Liver (tissue), 9 donors: Measurements from ENCODE around the gene MYBPHL. TPM values are rescaled to one million over a fixed set of nuclear protein-coding genes. Genes with fewer than 3 reads are reported as not detected.

Experiments
- DNase-seq: peaks from one replicate; pipeline ENCODE4 v3.0.0-alpha.2; 2017; ENCODE audit warnings: low spot score
- H3K27ac ChIP-seq, 2 donors: one replicate each; pipeline ENCODE4 v1.7.0; 2013; ENCODE audit warnings: inconsistent platforms in 2 of 2, low read length in 2 of 2, control low read depth in 1 of 2, low read depth in 1 of 2, mild to moderate bottlenecking in 1 of 2
- H3K27me3 ChIP-seq, 4 donors: one replicate each; pipeline versions ENCODE4 v1.6.1 to v1.7.0; 2013; ENCODE audit warnings: low read length in 3 of 4, inconsistent platforms in 1 of 4, mild to moderate bottlenecking in 1 of 4, moderate library complexity in 1 of 4; ENCODE audit not compliant: control insufficient read depth in 4 of 4, insufficient read depth in 4 of 4
- H3K36me3 ChIP-seq, 4 donors: one replicate each; pipeline versions ENCODE4 v1.6.1 to v1.7.0; 2013; ENCODE audit warnings: low read length in 3 of 4, mild to moderate bottlenecking in 3 of 4, low read depth in 1 of 4, moderate library complexity in 1 of 4; ENCODE audit not compliant: control insufficient read depth in 4 of 4, insufficient read depth in 3 of 4
- H3K4me1 ChIP-seq, 4 donors: one replicate each; pipeline versions ENCODE4 v1.6.1 to v1.7.0; 2013; ENCODE audit warnings: low read length in 3 of 4, mild to moderate bottlenecking in 3 of 4, moderate library complexity in 1 of 4; ENCODE audit not compliant: control insufficient read depth in 4 of 4, insufficient read depth in 4 of 4
- H3K4me3 ChIP-seq, 3 donors: one replicate each; pipeline versions ENCODE4 v1.6.1 to v1.7.0; 2013; ENCODE audit warnings: low read length in 3 of 3, control low read depth in 1 of 3, low read depth in 1 of 3, mild to moderate bottlenecking in 1 of 3
- H3K9ac ChIP-seq, 2 donors: one replicate each; pipeline ENCODE4 v1.7.0; 2013; ENCODE audit warnings: low read length in 2 of 2, mild to moderate bottlenecking in 2 of 2, moderate library complexity in 2 of 2, control low read depth in 1 of 2, low read depth in 1 of 2
- H3K9me3 ChIP-seq, 4 donors: one replicate each; pipeline versions ENCODE4 v1.6.1 to v1.7.0; 2013; ENCODE audit warnings: low read length in 3 of 4; ENCODE audit not compliant: control insufficient read depth in 4 of 4
- ATF3 ChIP-seq: IDR thresholded peaks from 2 replicates; pipeline ENCODE4 v1.6.1; 2016; ENCODE audit warnings: antibody characterized with exemption
- EGR1 ChIP-seq, 2 donors: IDR thresholded peaks; 2 replicates each; pipeline ENCODE4 v1.6.1; 2016 to 2018; ENCODE audit warnings: antibody characterized with exemption in 2 of 2, low read depth in 2 of 2
- FOXA1 ChIP-seq: IDR thresholded peaks from 2 replicates; pipeline ENCODE4 v1.6.1; 2016; ENCODE audit warnings: antibody characterized with exemption
- FOXA2 ChIP-seq: IDR thresholded peaks from 2 replicates; pipeline ENCODE4 v1.6.1; 2016; ENCODE audit warnings: antibody characterized with exemption
- GABPA ChIP-seq, 2 donors: IDR thresholded peaks in 1 of 2; conservative IDR thresholded peaks in 1 of 2; 2 replicates each; pipeline ENCODE4 v1.6.1; 2016; ENCODE audit warnings: antibody characterized with exemption in 2 of 2, mild to moderate bottlenecking in 1 of 2, moderate library complexity in 1 of 2
- HNF4G ChIP-seq: IDR thresholded peaks from 2 replicates; pipeline ENCODE4 v1.6.1; 2016; ENCODE audit warnings: antibody characterized with exemption
- JUND ChIP-seq, 2 donors: IDR thresholded peaks; 2 replicates each; pipeline ENCODE4 v1.6.1; 2016; ENCODE audit warnings: antibody characterized with exemption in 2 of 2
- MAX ChIP-seq: IDR thresholded peaks from 2 replicates; pipeline ENCODE4 v1.6.1; 2016; ENCODE audit warnings: antibody characterized with exemption
- NR2F2 ChIP-seq: IDR thresholded peaks from 2 replicates; pipeline ENCODE4 v1.6.1; 2016; ENCODE audit warnings: antibody characterized with exemption
- RAD21 ChIP-seq, 2 donors: IDR thresholded peaks; 2 replicates each; pipeline ENCODE4 v1.6.1; 2016; ENCODE audit warnings: antibody characterized with exemption in 2 of 2, mild to moderate bottlenecking in 2 of 2
- REST ChIP-seq: IDR thresholded peaks from 2 replicates; pipeline ENCODE4 v1.6.1; 2016; ENCODE audit warnings: antibody characterized with exemption, mild to moderate bottlenecking
- RXRA ChIP-seq, 2 donors: IDR thresholded peaks; 2 replicates each; pipeline ENCODE4 v1.6.1; 2017 to 2018; ENCODE audit warnings: antibody characterized with exemption in 2 of 2, mild to moderate bottlenecking in 1 of 2
- SP1 ChIP-seq: IDR thresholded peaks from 2 replicates; pipeline ENCODE4 v1.6.1; 2018; ENCODE audit warnings: antibody characterized with exemption, mild to moderate bottlenecking
- TAF1 ChIP-seq: conservative IDR thresholded peaks from 2 replicates; pipeline ENCODE4 v1.6.1; 2016; ENCODE audit warnings: antibody characterized with exemption, mild to moderate bottlenecking
- YY1 ChIP-seq: IDR thresholded peaks from 2 replicates; pipeline ENCODE4 v1.6.1; 2016; ENCODE audit warnings: antibody characterized with exemption, mild to moderate bottlenecking
- ZBTB33 ChIP-seq: IDR thresholded peaks from 2 replicates; pipeline ENCODE4 v1.6.1; 2016; ENCODE audit warnings: antibody characterized with exemption
- WGBS: extraction: QIAGEN DNeasy Blood & Tissue Kit; methylation state at CpG from one replicate; pipeline ENCODE4 v1.1.7; 2013; 5-methylcytosine and 5-hydroxymethylcytosine counted together
- polyA plus RNA-seq, 2 donors: library from polyadenylated mRNA; stranded (reverse) in 1 of 2; unstranded in 1 of 2; fragments of 200-250 nt in 1 of 2; fragments of >200 nt in 1 of 2; fragmentation: Nextera tagmentation in 1 of 2; extraction: Ambion mirVana in 1 of 2; gene quantifications; one replicate each; pipeline versions ENCODE4 v1.2.1 to v1.2.3, GENCODE V29; 2013 to 2015
- total RNA-seq, 2 donors: library from RNA; depleted of rRNA; stranded (reverse); fragments of >200 nt; gene quantifications; one replicate each; pipeline ENCODE4 v1.2.3, GENCODE V29; 2014
- TF ChIP-seq, protein P1 (sequence below): fragments of 150-350 bp; IDR thresholded peaks from 2 replicates; pipeline ENCODE4 v1.5.1; 2017; ENCODE audit warnings: improper control_type of control experiment, low read depth, low read length; ENCODE audit not compliant: missing input control
- donor health status: healthy.
- donor health status: healthy.
- donor health status: healthy.
- donor health status: healthy.
- donor health status: healthy.

The MYBPHL gene
- total and polyA plus RNA-seq, 4 donors = not detected

DNA sequence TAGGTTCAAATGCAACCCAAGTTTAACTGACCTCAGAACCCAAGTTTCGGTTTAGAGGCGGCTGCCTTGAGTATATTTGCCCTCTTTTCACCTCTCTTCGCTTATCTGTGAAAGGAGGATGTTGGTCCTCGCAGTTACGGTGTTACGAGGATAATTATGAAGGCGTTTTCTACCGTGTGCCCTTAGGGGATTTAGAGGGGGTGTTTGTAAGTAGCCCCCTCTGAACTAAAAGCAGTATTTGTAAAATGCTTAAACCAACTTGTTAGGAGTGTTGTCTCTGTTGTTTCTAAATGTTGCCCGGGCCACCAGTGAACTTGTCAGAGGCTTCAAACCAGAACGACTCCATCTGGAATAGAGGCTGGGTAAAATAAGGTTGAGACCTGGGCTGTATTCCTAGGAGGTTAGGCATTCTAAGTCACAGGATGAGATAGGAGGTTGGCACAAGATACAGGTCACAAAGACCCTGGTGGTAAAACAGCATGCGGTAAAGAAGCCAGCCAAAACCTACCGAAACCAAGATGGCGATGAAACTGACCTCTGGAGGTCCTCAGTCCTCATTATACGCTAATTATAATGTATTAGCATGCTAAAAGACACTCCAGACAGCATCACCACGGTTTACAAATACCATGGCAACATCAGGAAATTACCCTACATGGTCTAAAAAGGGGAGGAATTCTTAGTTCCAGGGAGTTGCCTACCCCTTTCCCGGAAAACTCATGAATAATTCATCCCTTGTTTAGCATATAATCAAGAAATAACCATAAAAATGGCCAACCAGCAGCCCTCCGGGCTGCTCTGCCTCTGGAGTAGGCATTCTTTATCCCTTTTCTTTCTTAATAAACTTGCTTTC is 22.8 kb downstream of the MYBPHL start:
- Histone ChIP-seq H3K4me3 (peak overlapping the region; percentile 65 to 82 (median 65)), H3K27me3 (no peaks in the 10 kb centered on the region), H3K4me1 (peaks cover 0 to 18% (median 10%) of the 10 kb centered on the region in 4 donors), H3K27ac (peak overlapping the region; percentile 67 to 88), H3K9ac (peak overlapping the region; percentile 3 to 83), H3K9me3 (no peaks in the 10 kb centered on the region), H3K36me3 (no peaks in the 10 kb centered on the region)
- 46% methylated on average over 17 of the region's 17 CpGs for WGBS
- TF ChIP-seq ZBTB33 (no peak), SP1 (no peak), REST (no peak)
- no peak for DNase-seq

GRCh38 chr1:109282952-109283747 is 23.7 kb downstream of the MYBPHL start, which contains the start of gene PSRC1:
TSS of gene PSRC1 (minus strand) at chr1:109283145.
- under 1% methylated on average over 56 of the region's 56 CpGs for WGBS
- Histone ChIP-seq H3K9ac (peak within 1 kb of the TSS; percentile 3 to 83), H3K27ac (peak within 1 kb of the TSS; percentile 67 to 88), H3K4me1 (peaks cover 0 to 20% (median 11%) of the 10 kb centered on the region in 4 donors), H3K4me3 (peak within 1 kb of the TSS; percentile 65 to 82 (median 65)), H3K27me3 (no peaks in the 10 kb centered on the region), H3K9me3 (no peaks in the 10 kb centered on the region), H3K36me3 (no peaks in the 10 kb centered on the region)
- peak; percentile 96 for DNase-seq
- TF ChIP-seq, protein P1, sequence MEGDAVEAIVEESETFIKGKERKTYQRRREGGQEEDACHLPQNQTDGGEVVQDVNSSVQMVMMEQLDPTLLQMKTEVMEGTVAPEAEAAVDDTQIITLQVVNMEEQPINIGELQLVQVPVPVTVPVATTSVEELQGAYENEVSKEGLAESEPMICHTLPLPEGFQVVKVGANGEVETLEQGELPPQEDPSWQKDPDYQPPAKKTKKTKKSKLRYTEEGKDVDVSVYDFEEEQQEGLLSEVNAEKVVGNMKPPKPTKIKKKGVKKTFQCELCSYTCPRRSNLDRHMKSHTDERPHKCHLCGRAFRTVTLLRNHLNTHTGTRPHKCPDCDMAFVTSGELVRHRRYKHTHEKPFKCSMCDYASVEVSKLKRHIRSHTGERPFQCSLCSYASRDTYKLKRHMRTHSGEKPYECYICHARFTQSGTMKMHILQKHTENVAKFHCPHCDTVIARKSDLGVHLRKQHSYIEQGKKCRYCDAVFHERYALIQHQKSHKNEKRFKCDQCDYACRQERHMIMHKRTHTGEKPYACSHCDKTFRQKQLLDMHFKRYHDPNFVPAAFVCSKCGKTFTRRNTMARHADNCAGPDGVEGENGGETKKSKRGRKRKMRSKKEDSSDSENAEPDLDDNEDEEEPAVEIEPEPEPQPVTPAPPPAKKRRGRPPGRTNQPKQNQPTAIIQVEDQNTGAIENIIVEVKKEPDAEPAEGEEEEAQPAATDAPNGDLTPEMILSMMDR = peak; percentile 21
- TF ChIP-seq ATF3 (no peak), RXRA (IDR thresholded peaks at IDR 0.05) (peak; percentile 17 to 43), EGR1 (IDR thresholded peaks at IDR 0.05; ENCODE audit: low read depth in 2 of 2) (no peak), SP1 (peak; percentile 71), TAF1 (no peak), NR2F2 (no peak), YY1 (peak; percentile 77), GABPA (IDR thresholded peaks at IDR 0.05 in 1 of 2, conservative IDR thresholded peaks at IDR 0.05 in 1 of 2) (peak; percentile 69 to 91), ZBTB33 (peak; percentile 57), MAX (peak; percentile 46), FOXA2 (no peak), RAD21 (IDR thresholded peaks at IDR 0.05) (peak; percentile 18 to 71), JUND (IDR thresholded peaks at IDR 0.05) (no peak), HNF4G (no peak), FOXA1 (no peak)
